ENCODE results near the gene BTBD9. TPM values are rescaled to one million over a fixed set of nuclear protein-coding genes. Genes with fewer than 3 reads are reported as not detected.

Gene BTBD9
- total RNA-seq, 1 experiment from 2014 or later, result 11.3 TPM

- DNase-seq (ENCODE audit: low read depth), result no peak
Measured at GRCh38 chr6:38208028-38208427, 431.7 kb downstream of the BTBD9 start.

GRCh38 chr6:38207375-38207774 is 432.4 kb downstream of the BTBD9 start:
- no peak for DNase-seq (ENCODE audit: low read depth)

GRCh38 chr6:38198219-38198618 is 441.5 kb downstream of the BTBD9 start:
- DNase-seq (ENCODE audit: low read depth), result no peak

GRCh38 chr6:38195113-38195635 is 444.6 kb downstream of the BTBD9 start:
- no peak for DNase-seq (ENCODE audit: low read depth)

- DNase-seq (ENCODE audit: low read depth), result no peak
Measured at GRCh38 chr6:38194589-38194988, 445.1 kb downstream of the BTBD9 start.

- DNase-seq (ENCODE audit: low read depth), result no peak
Measured at GRCh38 chr6:38194282-38194572, 445.5 kb downstream of the BTBD9 start.

GRCh38 chr6:38193481-38194281 is 446.0 kb downstream of the BTBD9 start:
- DNase-seq (ENCODE audit: low read depth), result no peak

- DNase-seq (ENCODE audit: low read depth), result no peak
Measured at GRCh38 chr6:38193051-38193450, 446.7 kb downstream of the BTBD9 start.

- no peak for DNase-seq (ENCODE audit: low read depth)
Measured at GRCh38 chr6:38192487-38192886, 447.2 kb downstream of the BTBD9 start.

- no peak for DNase-seq (ENCODE audit: low read depth)
Measured at GRCh38 chr6:38192011-38192410, 447.7 kb downstream of the BTBD9 start.

- DNase-seq (ENCODE audit: low read depth), result no peak
Measured at GRCh38 chr6:38191418-38191817, 448.3 kb downstream of the BTBD9 start.

GRCh38 chr6:38188677-38189335 is 450.9 kb downstream of the BTBD9 start:
- DNase-seq (ENCODE audit: low read depth), result no peak

- DNase-seq (ENCODE audit: low read depth), result no peak
Measured at GRCh38 chr6:38187811-38188590, 451.7 kb downstream of the BTBD9 start.

GRCh38 chr6:38187325-38187724 is 452.4 kb downstream of the BTBD9 start:
- DNase-seq (ENCODE audit: low read depth), result no peak

- DNase-seq (ENCODE audit: low read depth), result no peak
Measured at GRCh38 chr6:38185752-38186151, 454.0 kb downstream of the BTBD9 start.

- DNase-seq (ENCODE audit: low read depth), result no peak
Measured at GRCh38 chr6:38185244-38185643, 454.5 kb downstream of the BTBD9 start.

- peak; percentile 43 for DNase-seq (ENCODE audit: low read depth)
Measured at GRCh38 chr6:38184585-38185080, 455.1 kb downstream of the BTBD9 start.

GRCh38 chr6:38183856-38184584 is 455.7 kb downstream of the BTBD9 start:
- no peak for DNase-seq (ENCODE audit: low read depth)

GRCh38 chr6:38182426-38182825 is 457.3 kb downstream of the BTBD9 start:
- DNase-seq (ENCODE audit: low read depth), result no peak

GRCh38 chr6:38180586-38180985 is 459.1 kb downstream of the BTBD9 start:
- DNase-seq (ENCODE audit: low read depth), result no peak

GRCh38 chr6:38179794-38180430 is 459.8 kb downstream of the BTBD9 start:
- DNase-seq (ENCODE audit: low read depth), result no peak

All from M059J (cell line).